ENCODE results near the gene CDK4.

CDK4 gene

GRCh38 chr12:57700317-57700716 is 51.8 kb downstream of the CDK4 start:
- DNase-seq (ENCODE audit: low spot score) = no peak

- no peak for DNase-seq (ENCODE audit: low spot score)
Measured at GRCh38 chr12:57698414-57698813, 53.7 kb downstream of the CDK4 start.

Measured in hematopoietic multipotent progenitor cell treated with erythropoietin and hydrocortisone succinate and interleukin-3 and kit ligand, for 17 days (in vitro differentiated cells).